ENCODE data around the gene LHX6.

DNA sequence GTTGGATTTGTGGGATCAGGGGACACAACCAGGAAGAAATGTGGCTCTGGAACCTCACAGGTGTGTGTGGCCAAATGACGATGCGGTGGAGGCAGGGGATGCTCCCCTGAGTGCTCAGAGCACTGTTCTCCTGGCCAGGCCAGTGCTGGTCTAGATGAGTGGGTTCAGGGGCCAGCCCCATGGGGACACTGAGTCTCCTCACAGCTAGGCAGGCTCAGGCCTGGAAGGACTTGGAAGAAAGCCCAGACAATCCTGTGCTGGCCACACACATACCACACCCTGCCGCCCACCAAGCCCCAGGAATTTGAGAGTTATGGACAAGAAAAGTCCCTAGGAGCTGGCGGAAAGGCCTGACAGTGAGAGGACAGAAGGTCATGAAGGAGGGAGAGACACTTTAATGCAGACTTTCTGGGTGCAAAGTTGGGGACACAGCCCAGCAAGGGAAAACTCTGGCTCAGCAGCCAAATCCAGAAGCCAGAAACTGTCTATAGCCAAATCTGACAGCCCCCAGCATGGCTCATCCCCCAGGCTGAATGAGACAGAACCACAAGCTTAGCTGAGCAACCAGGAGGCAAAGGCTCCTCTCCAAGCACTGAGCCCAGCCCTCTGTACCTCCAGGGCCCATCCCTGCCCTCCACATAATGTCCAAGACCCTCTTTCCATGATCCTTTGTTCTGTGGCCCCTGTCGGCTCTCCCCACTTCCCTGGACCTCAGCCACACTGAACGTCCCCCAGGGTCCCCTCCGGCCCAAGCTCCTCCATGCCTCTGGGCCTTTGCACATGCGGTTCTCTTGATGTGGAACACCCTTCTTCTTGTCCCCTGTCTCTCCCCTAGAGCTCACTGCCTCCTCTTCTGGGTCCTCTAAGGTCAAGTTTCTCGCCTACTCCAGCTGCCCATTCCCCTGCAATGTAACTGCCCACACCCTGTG lies 22.4 kb downstream of the LHX6 start:
- TF ChIP-seq CEBPB (IDR thresholded peaks at IDR 0.05; ENCODE audit: low read depth, low read length) (no peak), POLR2A (IDR thresholded peaks at IDR 0.05; ENCODE audit: control extremely low read depth in 1 of 2, low read depth in 2 of 2, low read length in 2 of 2) (no peak), JUN (IDR thresholded peaks at IDR 0.05; ENCODE audit: low read depth, low read length) (no peak), JUND (IDR thresholded peaks at IDR 0.05; ENCODE audit: low read length) (no peak), TAF7 (optimal IDR thresholded peaks at IDR 0.05; ENCODE audit: borderline replicate concordance, low read depth, low read length) (no peak), BACH1 (IDR thresholded peaks at IDR 0.05; ENCODE audit: low read length) (no peak), CBX5 (IDR thresholded peaks at IDR 0.05; ENCODE audit: low read depth, low read length) (no peak), ASH2L (IDR thresholded peaks at IDR 0.05; ENCODE audit: low read length) (no peak), GTF2F1 (IDR thresholded peaks at IDR 0.05; ENCODE audit: borderline replicate concordance, low read depth, low read length) (no peak)
- TF ChIP-seq, protein P1, sequence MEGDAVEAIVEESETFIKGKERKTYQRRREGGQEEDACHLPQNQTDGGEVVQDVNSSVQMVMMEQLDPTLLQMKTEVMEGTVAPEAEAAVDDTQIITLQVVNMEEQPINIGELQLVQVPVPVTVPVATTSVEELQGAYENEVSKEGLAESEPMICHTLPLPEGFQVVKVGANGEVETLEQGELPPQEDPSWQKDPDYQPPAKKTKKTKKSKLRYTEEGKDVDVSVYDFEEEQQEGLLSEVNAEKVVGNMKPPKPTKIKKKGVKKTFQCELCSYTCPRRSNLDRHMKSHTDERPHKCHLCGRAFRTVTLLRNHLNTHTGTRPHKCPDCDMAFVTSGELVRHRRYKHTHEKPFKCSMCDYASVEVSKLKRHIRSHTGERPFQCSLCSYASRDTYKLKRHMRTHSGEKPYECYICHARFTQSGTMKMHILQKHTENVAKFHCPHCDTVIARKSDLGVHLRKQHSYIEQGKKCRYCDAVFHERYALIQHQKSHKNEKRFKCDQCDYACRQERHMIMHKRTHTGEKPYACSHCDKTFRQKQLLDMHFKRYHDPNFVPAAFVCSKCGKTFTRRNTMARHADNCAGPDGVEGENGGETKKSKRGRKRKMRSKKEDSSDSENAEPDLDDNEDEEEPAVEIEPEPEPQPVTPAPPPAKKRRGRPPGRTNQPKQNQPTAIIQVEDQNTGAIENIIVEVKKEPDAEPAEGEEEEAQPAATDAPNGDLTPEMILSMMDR (IDR thresholded peaks at IDR 0.05; ENCODE audit: control extremely low read depth in 1 of 3, insufficient read depth in 1 of 3, low read depth in 1 of 3, low read length in 3 of 3) = no peak
